Measurements from ENCODE around the gene RSPO1. TPM values are rescaled to one million over a fixed set of nuclear protein-coding genes. Genes with fewer than 3 reads are reported as not detected.

RSPO1 gene
- total RNA-seq, 2 experiments from 2014 or later: not detected

GRCh38 chr1:37629008-37629407 lies 5.7 kb downstream of the RSPO1 start:
- ChIA-PET POLR2A (no interaction called here), CTCF (no interaction called here)

DNA sequence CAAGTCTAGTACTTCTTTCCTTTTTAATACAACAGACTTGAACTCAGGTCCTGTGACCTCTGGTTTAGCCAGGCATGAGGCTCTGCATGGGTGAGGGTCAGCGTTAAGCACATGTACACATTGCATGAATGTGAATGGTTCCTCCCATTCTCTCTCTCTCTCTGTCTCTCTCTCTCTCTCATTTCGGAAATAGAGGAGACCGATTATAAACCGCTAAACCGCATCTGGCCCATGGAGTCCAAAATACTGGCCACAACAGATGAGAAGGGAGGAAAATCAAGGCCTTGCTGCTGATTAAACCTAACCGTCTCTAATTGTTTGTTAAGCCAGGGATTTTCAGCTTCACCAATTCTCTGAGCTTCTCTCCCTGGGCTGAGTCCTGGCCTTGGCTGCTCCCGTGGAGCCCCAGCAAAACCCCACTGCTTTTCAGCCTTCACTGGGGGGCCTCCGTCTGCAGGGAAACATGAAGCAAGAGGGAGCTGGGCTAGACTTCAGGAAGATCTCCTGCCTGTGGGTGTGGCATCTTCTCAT lies 6.6 kb downstream of the RSPO1 start:
- POLR2A ChIA-PET: no interaction called here
- CTCF ChIA-PET: no interaction called here

GRCh38 chr1:37622131-37622530 lies 12.6 kb downstream of the RSPO1 start:
- ChIA-PET POLR2A (no interaction called here), CTCF (no interaction called here)

- POLR2A ChIA-PET: no interaction called here
- CTCF ChIA-PET: no interaction called here
Observed at GRCh38 chr1:37621326-37621870, 13.3 kb downstream of the RSPO1 start.

DNA sequence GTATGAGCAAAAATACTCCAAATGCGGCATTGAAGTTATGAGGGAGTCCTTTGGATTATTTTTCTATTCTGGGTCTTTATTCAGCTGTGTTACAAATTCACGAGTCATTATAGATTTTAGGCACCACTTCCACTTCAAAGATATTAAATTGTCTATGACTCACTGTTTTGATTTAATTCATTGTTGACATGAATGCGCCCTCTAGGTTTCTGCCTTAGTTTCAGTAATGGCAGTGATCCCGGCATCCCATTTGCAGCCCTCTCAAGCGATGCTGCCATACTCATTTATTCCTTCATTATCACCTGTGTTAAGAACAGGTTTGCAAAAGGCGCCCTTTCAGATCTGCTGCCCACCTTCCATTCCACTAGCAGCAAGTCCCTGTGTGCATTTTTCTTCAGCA lies 14.0 kb downstream of the RSPO1 start:
- CTCF ChIA-PET: no interaction called here
- POLR2A ChIA-PET: no interaction called here

GRCh38 chr1:37616330-37616729 lies 18.4 kb downstream of the RSPO1 start:
- ChIA-PET POLR2A (interaction anchor here (0.6 kb wide), 1 partner anchor 82 kb away, joined by 3 read pairs; no protein-coding TSS in a partner anchor), CTCF (interaction anchor here (1.0 kb wide), 1 partner anchor 13 kb away, joined by 3 read pairs; no protein-coding TSS in a partner anchor)

DNA sequence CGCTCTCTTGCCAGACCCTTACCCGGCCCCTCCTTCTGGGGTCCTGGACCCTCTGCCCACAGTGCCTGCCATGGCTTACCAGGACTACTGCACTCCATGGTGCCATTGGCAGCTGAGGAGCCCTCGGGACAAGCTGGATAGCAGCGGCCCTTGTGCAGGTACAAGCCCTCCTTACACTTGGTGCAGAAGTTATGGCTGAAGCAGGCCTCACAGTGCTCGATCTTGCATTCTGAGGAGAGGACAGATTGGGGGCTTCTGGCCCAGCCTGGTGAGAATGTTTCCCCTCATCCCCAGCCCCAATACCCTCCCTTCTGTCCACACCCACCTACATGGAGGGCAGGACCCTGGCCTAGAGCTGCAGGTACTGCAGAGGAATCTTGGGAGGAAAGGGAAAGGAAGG lies 20.6 kb downstream of the RSPO1 start:
- POLR2A ChIA-PET: no interaction called here

GRCh38 chr1:37612186-37612585 lies 22.5 kb downstream of the RSPO1 start:
- CTCF ChIA-PET: no interaction called here
- POLR2A ChIA-PET: interaction anchor here (0.6 kb wide), 1 partner anchor 11 kb away, joined by 4 read pairs; no protein-coding TSS in a partner anchor

More for the DNA sequence above, 20.6 kb downstream of the RSPO1 start:
- CTCF ChIA-PET: interaction anchor here (1.4 kb wide), 1 partner anchor 15 kb away, joined by 3 read pairs; no protein-coding TSS in a partner anchor

DNA sequence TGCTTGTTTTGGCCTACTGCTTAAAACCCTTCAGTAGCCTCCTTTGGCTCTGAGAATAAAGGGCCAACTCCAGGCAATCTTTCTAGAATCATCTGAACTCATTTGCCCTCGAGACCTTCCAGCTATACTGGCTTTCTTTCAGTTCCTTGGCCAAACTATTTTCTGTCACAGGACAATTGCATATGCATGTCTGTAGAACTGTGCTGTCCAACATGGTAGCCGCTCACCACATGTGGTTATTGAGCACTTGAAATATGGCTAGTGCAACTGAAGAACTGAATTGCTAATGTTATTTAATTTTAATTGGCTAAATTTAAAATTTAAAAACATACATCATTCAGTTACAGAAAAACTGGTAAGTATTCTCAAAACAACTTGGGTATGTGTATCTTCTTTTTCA lies 24.7 kb downstream of the RSPO1 start:
- CTCF ChIA-PET: no interaction called here
- POLR2A ChIA-PET: no interaction called here

DNA sequence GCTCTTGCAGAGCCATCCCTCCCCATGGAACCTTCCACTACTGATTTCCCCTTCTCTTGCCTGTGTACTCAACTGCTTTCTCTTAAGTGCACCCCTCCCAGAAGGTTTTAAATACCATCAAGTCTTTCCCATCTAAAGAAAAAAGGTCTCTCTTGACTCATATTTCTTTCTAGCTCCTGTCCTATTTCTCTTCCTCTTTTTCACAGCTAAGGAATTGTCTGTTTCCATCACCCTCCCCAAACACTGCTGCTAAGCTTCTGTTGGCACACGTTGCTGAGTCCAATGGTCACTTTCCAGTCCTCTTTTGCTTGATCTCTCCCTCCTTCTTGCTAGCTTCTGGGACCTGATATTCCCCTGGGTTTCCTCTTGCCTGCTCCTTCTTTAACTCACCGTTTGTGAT lies 25.7 kb downstream of the RSPO1 start:
- ChIA-PET POLR2A (no interaction called here), CTCF (no interaction called here)

GRCh38 chr1:37606481-37607263 lies 28.0 kb downstream of the RSPO1 start:
- POLR2A ChIA-PET: no interaction called here
- CTCF ChIA-PET: interaction anchor here (1.7 kb wide), 1 partner anchor 75 kb away, joined by 5 read pairs; no protein-coding TSS in a partner anchor

DNA sequence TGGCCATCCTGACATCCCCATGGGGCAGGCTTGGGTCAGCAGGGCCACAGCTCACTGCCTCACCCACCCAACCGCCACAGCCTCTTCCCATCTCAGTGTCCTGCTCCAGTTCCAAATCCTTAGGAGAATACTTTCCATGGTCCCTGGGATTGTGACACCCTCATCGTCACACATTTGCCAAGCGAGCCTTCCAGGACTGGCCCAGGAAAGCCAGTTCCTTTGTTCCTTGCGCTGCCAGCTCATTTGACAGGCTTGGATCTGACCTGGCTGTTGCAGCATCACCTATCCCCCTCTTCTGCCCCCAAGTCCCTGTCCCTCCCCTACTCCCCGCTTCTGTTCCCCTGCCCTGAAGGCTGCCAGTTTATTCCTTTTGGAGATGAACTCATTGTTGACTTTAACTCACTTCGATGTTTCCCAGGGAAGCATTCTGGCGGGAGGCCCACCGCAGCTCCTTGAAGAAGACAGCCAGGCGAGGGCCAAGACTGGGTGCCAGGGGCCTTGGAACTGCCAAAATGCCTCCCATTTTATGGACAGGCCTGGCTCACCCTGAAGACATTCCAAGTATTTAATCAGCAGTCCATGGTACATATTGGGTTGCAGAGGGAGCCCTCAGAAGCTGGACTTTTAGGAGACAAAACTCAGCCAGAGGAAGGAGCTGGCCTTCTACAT lies 28.8 kb downstream of the RSPO1 start:
- ChIA-PET CTCF (no interaction called here), POLR2A (no interaction called here)

GRCh38 chr1:37605061-37605650 lies 29.5 kb downstream of the RSPO1 start:
- CTCF ChIA-PET: interaction anchor here (3.1 kb wide), 1 partner anchor 75 kb away, joined by 30 read pairs; no protein-coding TSS in a partner anchor

GRCh38 chr1:37602750-37603694 lies 31.7 kb downstream of the RSPO1 start:
- ChIA-PET CTCF (interaction anchor here (0.6 to 3.1 kb wide), 13 partner anchors 14 to 980 kb away, joined by 3 to 30 read pairs (median 3); partner anchors contain the start of gene RSPO1), POLR2A (no interaction called here)

More at GRCh38 chr1:37605061-37605650, 29.5 kb downstream of the RSPO1 start:
- POLR2A ChIA-PET: no interaction called here

DNA sequence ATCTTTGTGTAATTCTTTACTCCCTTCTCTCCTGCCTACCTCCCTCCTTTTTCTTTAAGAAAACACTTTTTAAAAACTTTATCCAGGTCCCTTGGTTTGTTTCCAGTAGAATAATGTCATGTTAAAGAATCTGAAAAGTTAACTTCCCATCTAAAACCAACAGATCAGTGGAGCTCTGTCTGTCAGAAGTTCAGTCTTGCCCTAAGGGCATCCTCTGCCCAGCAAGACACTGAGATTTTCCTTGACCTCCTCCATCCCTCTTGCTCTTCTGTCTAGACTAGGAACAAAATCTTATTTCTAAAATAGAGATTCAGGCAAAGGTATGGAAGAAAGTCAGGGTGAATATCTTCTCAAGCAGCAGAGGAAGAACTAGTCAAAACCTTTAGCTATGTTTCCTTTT lies 33.3 kb downstream of the RSPO1 start:
- POLR2A ChIA-PET: no interaction called here
- CTCF ChIA-PET: interaction anchor here (1.1 kb wide), 1 partner anchor 81 kb away, joined by 4 read pairs; no protein-coding TSS in a partner anchor

DNA sequence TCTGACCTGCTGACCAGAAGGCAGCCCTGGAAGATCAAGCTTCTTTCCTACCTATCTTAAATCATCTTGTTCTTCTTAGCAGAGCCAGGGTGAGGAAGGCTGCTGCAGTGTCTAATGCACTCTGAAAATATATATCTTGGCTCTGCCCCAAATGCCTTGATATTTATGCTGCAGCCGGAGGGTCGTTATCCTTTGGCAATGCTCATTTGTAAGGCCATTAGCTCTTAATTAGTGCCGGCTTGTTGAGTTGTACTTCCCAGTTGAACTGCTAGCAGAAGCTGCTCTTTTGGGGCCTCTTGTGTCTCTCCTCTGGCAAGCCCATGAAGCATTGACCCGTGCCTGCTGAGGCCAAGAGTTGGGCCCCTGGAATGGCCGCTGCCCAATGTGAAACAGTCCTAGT lies 34.8 kb downstream of the RSPO1 start:
- POLR2A ChIA-PET: no interaction called here

GRCh38 chr1:37596182-37596667 lies 38.5 kb downstream of the RSPO1 start:
- ChIA-PET CTCF (interaction anchor here (0.9 to 1.4 kb wide), 3 partner anchors 42 to 85 kb away, joined by 3 read pairs; partner anchors contain the start of gene SNIP1), POLR2A (interaction anchor here (0.6 kb wide), 1 partner anchor 91 kb away, joined by 4 read pairs; no protein-coding TSS in a partner anchor)

More for the DNA sequence above, 34.8 kb downstream of the RSPO1 start:
- CTCF ChIA-PET: interaction anchor here (1.2 kb wide), 1 partner anchor 15 kb away, joined by 3 read pairs; no protein-coding TSS in a partner anchor
